GM21619 (cell line): Measurements from ENCODE around the gene RGS19.

Source experiments
- ATAC-seq: cut with Tn5 transposase; IDR thresholded peaks from one replicate; pipeline ENCODE4 v1.9.1; 2021; ENCODE audit not compliant: unreplicated experiment

Gene RGS19

DNA sequence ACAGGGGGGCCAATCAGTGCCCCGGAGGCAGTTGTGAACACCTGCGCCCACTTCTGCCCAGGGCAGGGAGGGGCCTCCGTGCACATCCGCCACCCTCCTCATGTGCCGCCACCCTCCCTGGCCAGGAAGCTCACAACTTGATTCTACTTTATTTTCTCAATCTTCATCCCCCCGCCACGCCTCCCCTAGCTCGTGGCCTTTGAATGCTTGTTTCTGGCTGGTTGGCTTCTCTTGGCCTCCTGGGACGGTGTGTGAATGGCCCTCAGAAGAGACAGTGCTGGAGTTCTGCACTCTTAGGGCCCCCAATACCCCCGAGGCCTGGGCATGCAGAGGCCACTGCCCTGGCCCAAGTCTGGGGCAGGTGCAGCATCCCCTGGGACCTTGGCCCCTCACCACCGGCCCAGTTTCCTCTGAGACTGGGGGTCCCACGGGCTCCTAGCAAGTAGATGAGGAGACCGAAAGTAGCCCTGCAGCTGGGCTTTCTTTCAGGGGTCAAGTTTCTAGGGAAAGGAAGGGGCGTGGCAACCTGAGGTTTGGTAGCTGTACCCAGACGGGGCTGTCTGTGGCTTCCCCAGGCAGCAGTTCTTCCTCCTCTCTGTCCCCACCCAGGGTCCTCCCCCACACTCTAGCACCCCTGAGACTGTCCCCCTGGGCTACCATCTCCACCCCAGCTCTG, 1.3 kb downstream of the RGS19 start:
- ATAC-seq: no peak

DNA sequence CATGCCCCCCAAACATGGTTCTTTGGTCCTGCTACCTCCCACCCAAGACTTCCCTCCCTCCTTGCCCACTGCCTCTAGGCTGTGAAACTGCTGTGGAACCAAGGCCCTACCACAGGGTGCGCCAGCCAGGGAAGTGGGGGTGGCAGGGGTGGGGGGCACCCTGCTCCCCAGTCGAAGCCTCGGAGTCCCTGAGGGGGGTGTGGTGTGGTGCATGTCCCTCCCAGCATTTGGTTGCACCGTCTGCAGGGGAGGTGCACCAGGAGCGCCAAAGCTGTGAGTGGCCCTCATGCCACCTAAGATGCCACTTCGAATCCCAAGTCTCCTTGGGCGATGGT, 1.8 kb downstream of the RGS19 start:
- ATAC-seq: no peak

DNA sequence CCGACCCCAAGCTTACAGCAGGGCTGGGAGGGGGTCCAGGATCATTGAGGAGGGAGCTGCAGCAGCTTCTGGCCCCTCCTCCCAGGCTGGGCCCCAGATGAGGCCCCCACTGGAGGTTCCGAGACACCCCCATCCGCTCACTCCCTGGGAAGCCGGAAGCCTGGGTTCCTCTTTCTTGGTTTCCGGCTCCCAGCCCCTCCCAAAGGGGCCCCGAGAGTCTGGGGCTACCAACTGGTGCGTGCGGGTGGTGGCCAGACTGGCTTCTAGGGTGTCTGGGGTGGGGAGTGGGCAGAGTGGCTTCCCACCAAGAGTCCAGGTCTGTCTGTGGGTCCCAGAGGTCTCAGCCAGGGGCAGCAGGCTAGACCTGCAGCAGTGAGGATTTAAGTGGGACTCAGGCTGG, 2.2 kb downstream of the RGS19 start:
- ATAC-seq: no peak

DNA sequence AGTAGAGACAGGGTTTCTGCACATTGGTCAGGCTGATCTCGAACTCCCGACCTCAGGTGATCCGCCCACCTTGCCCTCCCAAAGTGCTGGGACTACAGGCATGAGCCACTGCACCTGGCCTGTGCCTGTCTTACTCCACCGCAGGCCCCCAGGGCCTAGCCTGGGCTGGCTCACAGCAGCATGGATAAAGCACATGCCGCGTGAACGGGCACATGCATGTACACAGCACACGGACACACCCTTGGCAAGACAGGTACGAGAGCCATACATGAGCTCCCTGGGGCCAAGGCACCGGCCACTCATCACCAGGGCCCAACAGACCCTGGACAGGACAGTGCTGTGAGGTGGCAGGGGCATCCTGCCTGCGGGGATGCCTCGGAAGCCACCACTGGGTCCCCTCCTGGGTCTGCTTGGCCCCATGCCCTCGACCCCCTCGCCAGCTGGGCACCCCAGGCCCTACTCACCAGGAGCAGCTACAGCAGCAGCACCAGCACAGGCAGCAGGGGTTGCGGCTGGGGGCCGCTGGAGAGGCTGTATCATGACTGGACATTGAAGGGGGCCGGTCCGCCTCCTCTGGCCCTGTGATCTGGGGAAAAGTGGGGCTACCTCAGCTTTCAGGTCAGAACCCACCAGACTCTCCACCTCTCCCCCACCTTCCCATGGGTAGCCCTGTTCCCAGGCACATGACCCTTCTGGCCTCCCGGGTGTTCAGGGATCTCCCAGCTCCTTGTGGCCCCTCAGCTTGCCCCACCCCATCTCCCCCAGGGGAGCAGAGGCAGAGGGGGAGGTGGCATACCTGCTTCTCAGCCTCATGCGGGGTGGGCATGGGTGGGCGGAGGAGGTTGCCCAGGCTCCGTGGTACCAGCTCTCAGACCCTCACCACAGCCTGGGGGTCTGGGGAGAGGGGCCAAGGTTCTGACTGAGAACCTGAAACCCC, 3.0 kb downstream of the RGS19 start:
- no peak for ATAC-seq

DNA sequence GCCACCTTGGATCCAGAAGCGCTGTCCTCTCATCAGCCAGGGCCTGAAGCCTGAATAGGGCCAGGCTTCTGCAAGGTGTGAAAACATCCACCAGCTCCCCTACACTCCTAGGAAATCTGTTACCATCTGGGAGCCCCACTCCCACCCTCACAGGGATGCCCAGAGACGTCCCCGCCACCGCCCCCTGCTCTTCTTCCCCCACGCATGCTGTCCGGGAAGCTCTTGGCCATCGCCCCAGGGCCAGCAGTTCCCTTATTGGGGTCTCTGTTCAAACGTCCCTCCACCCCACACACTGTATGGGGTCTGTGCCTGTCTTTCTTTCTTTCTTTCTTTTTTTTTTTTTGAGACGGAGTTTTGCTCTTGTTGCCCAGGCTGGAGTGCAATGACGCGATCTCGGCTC, 3.8 kb downstream of the RGS19 start:
- ATAC-seq: no peak

DNA sequence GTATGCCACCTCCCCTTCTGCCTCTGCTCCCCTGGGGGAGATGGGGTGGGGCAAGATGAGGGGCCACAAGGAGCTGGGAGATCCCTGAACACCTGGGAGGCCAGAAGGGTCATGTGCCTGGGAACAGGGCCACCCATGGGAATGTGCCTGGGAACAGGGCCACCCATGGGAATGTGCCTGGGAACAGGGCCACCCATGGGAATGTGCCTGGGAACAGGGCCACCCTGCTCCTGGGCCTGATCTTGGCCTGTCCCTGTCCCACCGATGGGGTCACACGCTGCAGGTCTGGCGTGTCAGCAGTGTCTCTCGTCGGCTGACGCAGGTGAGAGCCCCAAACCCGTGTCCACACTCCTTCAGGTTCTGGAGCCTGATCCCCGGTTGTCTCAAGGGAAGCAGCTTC, 4.4 kb downstream of the RGS19 start:
- no peak for ATAC-seq

DNA sequence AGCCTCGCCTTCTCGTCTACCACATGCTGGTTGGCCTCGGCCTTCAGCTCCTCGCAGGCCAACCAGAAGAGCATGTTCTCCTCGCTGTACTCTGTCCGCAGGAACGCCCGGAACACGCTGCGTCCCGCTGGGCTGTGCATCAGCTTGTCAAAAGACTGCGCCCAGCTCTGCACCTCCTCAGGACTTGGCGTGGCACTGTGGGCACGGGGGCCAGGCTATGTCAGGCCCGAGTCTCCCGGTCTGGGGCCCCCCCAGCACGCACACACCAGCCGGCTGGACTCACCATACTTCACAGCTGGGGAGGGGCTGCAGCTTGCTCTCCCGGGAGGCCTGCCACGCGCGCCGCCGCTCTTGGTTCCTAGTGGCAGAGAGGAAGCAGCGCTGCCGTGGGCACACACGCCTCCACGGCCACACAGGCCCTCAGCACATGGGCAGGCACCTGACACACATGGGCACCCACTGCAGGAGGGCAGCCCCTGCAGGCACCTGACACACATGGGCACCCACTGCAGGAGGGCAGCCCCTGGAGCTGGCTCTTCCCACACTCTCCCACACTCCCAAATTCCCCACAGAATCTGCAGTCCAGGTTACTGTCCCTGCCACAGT, 5.0 kb downstream of the RGS19 start:
- ATAC-seq: no peak

DNA sequence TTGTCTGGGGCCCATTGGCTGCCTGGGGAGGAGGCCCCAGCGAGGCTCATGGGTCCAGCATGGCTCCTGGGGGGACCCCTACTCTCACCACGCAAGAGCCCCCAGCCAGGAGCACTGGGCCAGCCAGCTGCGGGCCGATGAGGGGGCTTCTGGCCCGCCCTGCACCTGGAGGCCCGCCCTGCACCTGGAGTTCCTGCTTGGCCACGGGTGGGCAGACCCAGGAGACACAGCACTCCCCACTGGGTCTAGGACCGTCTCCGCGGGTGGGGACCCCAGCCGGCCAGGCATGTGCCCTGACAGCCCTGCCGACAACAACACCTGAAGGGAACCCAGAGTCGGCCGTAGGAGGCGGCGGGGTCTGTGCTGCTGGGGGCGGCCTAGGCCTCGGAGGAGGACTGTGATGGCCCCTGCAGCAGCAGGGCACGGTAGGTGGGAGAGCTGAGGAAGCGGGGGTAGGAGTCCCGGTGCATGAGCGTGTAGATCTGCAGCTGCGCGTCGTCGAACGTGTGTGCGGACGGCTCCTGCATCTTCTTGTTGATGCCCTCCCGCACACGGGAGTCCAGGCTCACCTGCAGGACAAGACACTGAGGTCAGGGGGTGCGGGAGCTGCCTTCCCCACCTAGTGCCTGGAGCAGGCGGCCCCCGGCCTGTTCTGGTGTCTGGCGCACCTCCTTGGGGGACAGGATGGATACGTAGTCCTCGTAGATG, 5.7 kb downstream of the RGS19 start:
- no peak for ATAC-seq

DNA sequence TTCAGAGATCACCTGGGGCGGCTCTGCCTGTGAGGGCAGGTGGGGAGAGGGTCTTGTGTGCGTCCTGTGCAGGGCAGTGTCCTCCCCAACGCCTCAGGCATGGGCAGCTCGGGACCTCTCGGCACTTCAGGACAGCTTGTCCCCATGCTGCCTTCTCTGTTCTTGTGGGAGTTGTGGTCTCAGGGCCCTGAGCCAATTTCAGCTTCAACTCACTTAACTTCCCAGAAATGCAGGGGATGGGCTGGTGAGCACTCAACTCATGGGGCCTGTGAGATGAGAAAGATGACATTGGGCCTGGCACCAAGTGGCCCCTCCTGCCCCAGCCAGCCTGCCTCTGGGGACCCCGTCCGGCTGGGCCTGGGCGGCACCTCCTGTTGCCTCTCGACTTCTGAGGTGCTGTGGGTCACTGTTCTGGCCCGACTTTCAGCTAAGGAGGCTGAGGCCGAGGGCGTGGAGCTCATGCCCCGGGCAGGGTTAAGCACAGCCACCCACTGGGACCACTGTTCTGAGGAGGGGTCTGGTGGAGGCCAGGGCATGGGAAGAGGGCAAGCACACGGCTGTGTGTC, 6.7 kb downstream of the RGS19 start:
- ATAC-seq: no peak

DNA sequence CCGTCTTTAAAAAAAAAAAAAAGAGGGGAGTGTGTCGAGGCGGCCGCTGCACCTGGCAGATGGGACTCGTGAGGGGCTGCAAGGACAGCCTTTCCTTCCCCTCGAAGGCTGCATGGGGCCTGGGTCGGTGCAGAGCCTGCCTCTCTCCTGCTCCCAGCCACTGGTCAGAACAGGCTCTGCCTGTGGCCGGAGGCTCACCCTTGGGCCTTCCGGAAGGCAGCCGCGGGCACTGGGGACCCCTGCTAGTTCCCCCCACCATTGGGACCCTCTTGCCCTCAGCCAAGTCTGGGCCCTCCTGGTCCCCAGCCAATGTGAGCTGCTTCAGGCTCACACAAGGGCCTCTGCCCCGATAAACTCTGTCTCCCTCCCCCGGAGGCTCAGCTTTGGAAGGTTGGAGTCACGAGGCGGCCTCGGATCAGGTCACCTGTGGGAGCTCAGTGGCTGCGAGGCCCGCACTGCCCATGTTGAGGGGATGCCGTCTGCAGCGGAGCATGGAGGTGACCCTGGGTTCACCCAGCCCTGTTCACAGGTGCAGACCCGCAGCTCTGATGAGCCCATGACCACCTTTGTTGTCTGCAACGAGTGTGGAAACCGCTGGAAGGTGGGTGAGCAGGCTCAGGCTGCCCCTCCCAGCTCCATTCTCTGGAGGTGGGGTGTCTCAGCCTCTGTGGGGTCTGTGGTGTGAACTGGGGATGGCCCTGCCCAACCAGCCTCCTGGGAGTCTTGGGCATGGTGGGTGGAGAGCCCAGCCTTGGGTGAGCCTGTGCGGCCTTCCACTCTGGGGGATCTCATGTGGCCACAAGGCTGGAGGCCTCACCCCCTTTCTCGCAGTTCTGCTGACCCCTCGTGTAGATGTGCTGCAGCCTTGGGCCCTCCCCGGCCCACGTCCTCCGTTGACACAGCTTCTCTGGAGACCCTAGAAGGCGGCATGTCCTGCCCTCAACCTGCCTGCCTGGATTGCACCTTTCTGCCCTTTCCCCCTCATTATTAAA, 7.7 kb downstream of the RGS19 start:
- ATAC-seq: no peak

DNA sequence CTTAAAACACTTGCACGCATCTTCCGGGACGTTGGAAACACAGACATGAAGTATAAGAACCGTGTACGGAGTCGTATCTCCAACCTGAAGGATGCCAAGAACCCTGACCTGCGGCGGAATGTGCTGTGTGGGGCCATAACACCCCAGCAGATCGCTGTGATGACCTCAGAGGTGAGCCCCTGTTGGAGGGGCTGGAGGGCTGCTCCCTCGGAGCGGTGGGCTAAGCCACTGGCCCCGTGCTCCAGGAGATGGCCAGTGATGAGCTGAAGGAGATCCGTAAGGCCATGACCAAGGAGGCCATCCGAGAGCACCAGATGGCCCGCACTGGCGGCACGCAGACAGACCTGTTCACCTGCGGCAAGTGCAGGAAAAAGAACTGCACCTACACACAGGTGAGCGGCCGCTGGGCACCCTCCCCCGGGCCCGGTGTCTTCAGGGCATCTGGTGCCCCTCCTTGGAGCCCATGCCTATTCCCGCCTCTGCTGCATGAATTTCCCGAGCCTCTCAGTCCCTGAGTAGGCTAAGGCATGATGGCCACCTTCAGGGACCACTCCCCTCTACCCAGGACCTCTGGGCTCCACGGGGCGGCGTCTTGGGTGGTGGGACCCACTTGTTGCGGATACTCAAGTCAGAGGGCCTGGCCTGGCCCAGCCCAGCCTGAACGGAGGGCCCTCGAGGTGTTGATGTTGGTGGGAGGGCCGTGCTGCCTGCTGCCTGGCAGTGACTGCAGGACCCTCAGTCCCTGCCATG, 8.9 kb downstream of the RGS19 start:
- ATAC-seq: no peak

DNA sequence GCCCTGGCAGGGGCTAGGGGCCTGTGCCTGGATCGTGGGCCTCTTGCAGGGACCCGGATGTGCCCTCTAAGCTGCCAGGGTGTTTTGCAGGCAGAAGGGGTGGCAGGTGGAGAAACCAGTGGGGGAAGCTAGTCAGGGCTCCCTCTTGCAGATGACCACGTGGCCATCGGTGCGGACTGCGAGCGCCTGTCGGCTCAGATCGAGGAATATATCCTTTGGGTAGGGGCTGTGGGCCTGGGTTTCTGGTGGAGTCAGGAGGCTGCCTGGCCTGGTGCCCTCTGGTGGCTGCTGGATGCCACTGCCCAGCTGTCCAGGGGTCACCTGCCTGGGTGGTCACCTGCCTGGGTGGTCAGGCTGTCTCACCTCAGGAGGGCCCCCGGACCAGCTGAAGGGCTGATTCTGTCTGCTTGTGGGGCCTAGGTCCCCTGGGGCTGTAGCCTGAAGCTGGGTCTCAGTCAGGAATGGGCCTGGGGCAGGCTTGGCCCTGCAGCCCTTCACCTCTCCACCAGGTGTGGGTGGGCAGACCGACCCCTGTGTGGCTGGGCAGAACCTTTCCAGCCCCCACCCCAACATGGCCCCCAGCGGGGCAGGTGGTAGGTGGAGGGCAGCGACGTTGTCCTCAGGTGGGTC, 9.6 kb downstream of the RGS19 start:
- ATAC-seq: no peak

DNA sequence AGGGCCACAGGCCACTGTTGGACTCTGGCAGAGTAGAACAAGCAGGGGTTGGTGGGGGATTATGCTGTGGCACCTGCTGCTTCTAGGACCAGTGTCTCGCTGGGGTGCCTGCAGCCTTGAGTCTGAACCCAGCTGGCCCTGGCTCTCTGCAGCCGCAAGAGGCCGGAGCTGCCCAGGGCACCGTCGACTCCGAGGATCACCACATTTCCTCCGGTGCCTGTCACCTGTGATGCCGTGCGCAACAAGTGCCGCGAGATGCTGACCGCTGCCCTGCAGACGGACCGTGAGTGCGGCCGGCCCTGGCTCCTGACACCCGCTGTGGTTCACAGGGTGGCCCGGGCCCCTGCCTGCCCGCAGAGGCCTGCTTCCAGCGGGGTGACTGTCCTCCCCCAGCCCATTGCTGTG, 10.1 kb downstream of the RGS19 start:
- ATAC-seq: no peak

DNA sequence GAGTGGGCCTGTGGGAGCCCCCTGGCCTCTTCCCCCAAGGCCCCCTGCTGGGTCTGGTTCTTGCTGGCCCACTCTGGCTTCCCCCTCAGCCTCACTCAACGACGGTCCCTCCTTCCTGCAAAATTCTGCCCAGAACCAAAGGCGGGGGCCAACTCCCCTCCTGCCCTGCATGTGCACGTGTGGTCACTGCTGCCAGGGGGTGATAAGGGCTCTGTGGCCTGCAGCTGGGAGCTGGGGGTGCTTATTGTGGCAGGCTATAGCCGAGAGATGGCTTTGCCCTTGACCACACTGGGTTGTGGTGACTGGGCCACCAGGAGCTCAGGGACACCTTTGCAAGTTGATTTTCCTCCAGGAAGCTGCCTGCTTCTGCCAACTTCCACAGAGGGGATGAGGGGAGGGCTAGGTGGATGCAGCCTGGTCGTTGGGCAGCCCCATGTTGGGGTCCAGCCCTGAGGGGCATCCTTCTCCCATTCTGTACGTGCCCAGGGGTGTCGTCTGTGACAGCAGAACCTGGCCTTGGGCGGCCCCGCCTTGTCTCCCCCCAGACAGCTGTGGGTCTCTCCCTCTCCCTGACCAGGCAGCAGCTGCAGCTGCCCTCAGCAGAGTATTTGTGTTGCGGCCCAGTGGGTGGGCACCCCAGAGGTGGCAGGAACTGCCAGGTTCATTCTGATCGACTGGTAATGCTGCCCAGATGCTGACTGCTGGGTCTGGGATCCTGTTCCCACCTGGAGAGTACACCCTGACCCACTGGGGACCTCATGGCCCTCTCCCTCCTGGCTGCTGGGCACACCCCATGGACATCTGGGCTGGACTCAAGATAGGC, 10.7 kb downstream of the RGS19 start:
- ATAC-seq: no peak

DNA sequence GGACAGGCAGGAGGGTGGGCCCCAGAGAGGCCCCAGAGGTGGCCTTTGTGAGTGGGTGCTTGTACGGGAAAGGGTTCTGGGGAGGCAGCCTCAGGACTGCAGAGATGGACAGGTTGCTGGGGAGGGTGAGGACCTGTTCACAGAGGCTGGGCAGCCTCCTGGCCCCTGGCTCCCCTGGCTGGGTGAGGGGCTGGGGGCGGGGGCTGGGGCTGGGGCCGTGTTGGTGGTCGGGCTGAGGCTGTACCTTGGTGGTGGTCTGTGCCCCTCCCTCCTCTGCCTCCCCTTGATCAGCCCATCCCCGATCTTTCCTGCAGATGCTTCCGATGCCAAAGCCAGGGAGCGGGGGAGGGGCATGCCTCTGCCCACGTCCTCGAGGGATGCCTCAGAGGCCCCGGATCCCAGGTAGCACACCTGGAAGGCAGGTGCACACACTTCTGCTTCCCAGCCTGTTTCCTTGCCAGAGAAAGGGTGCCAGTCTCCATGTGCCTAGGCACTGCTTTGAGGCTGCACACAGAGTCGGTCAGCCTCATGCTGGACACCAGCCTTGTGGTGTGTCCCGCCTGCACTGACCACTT, 11.5 kb downstream of the RGS19 start:
- no peak for ATAC-seq

DNA sequence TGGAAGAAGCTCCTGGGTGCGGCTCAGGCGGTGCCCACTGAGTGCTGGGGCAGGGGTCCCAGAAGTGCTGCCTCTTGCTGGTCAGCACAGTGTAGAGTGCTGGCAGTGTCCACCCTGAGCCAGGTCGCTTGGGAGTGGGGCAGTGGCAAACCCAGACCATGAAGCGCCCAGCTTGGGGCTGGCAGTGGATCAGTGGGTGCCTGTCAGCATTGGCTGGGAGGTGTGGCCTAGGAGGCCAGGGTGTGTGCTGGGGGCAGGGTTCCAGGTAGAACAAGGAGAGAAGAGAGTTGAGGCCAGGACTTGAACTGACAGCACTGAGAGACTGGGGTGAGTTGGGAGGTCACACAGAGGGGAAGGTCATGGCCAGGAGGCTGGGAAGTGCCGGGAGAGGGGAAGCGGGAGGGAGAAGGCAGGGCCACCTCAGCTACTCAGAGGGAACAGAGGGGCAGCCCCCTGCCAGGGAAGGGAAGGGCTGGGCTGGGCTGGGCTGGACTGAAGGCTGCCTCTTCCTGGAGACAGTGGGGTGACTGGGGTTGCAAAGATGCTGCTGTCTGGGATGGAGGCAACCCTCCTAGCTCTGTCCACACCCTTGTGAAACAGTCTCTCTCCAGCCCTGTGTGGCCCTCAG, 12.2 kb downstream of the RGS19 start:
- no peak for ATAC-seq

DNA sequence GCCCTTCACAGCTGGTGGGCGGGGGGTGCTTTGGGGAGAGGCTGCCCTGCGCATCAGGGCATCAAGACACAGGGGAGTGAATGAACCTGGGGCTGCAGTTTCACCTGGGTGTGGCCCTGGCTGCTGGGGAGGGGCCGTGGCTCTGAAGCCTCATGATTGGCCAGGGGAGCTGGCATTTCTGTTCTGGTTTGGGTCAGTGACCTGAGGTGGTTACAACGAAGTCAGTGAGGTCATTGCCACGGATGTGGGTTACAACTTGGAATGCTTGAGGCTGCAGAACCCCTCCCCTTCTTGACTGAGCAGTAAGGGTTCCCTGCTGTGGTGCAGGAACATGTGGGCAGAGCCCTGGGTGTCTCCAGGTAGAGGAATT, 13.4 kb downstream of the RGS19 start:
- ATAC-seq: no peak
